ENCODE measurements around the gene PACRG. TPM values are rescaled to one million over a fixed set of nuclear protein-coding genes. Genes with fewer than 3 reads are reported as not detected.
"Not testable (repeated sequence)": the region's sequence is repeated elsewhere in the genome, so short reads cannot be mapped to it uniquely, and the experiment has no call there.

Gene PACRG
- not detected in 2 replicates for total RNA-seq (2022)
- Bru-seq, nascent RNA: percentile 5 among the genes with signal in this experiment
- BruChase-seq, experiment 1, labeled RNA remaining after a 2-hour chase: percentile 7 among the genes with signal in this experiment
- BruChase-seq, experiment 2, labeled RNA remaining after a 6-hour chase: percentile 2 among the genes with signal in this experiment
- long read RNA-seq: 0 reads

GRCh38 chr6:162727322-162728182 is at the start of gene PACRG, which contains the start of gene PRKN:
TSS of gene PACRG (plus strand) at chr6:162727974.
TSS of gene PRKN (minus strand) at chr6:162727766.
- BruUV-seq (replicated peaks): no TSS peak
- CTCF ChIA-PET: no interaction called here

DNA sequence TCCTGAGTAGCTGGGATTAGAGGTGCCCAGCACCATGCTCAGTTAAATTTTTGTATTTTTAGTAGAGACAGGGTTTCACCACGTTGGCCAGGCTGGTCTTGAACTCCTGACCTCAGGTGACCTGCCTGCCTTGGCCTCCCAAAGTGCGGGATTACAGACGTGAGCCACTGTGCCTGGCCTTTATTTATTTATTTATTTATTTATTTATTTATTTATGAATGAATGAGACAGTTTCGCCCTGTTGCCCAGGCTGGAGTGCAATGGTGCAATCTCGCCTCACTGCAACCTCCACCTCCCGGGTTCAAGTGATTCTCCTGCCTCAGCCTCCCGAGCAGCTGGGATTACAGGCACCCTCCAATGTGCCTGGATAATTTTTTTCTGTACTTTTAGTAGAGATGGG is 48.9 kb upstream of the PACRG start:
- H3K4me3 Mint-ChIP-seq (ENCODE audit: unreplicated experiment); H3K27me3 Mint-ChIP-seq (ENCODE audit: insufficient read depth, unreplicated experiment); H3K36me3 ChIP-seq (ENCODE audit: control insufficient read depth, insufficient read depth, low read length); H3K36me3 Mint-ChIP-seq (ENCODE audit: insufficient read depth, unreplicated experiment); H3K4me3 ChIP-seq (ENCODE audit: low read depth, low read length); H3K9me3 ChIP-seq; H3K4me1 Mint-ChIP-seq (ENCODE audit: low read depth, unreplicated experiment); H3K27ac Mint-ChIP-seq (ENCODE audit: unreplicated experiment); H3K27me3 ChIP-seq (replicated peaks; ENCODE audit: control insufficient read depth, insufficient read depth, low read length); CTCF ChIA-PET; POLR2A ChIA-PET; H3K4me1 ChIP-seq; BruUV-seq (replicated peaks); DNase-seq; intact Hi-C loops (cut with micrococcal nuclease; ENCODE audit: unreplicated experiment): not testable (repeated sequence)
- peaks cover 11% of the 10 kb centered on the region for H3K9me3 Mint-ChIP-seq (ENCODE audit: unreplicated experiment)

More at GRCh38 chr6:162727322-162728182, at the start of gene PACRG, which contains the start of gene PRKN:
- no peaks in the 10 kb centered on the region for H3K4me1 ChIP-seq
- no peaks in the 10 kb centered on the region for H3K9me3 Mint-ChIP-seq (ENCODE audit: unreplicated experiment)
- H3K4me1 Mint-ChIP-seq (ENCODE audit: low read depth, unreplicated experiment): no peaks in the 10 kb centered on the region
- no peaks in the 10 kb centered on the region for H3K27me3 Mint-ChIP-seq (ENCODE audit: insufficient read depth, unreplicated experiment)
- peak within 1 kb of the TSS; percentile 94 for H3K4me3 ChIP-seq (ENCODE audit: low read depth, low read length)
- peak; percentile 98 to 99 for DNase-seq
- H3K27me3 ChIP-seq (replicated peaks; ENCODE audit: control insufficient read depth, insufficient read depth, low read length): no peaks in the 10 kb centered on the region
- H3K36me3 Mint-ChIP-seq (ENCODE audit: insufficient read depth, unreplicated experiment): no peaks in the 10 kb centered on the region
- POLR2A ChIA-PET: interaction anchor here (0.5 to 0.9 kb wide), 2 partner anchors 17 to 1699 kb away, joined by 3 read pairs; no protein-coding TSS in a partner anchor
- intact Hi-C loops (cut with micrococcal nuclease; ENCODE audit: unreplicated experiment): loop anchor here (1.0 kb wide), 1 partner anchor 46 kb away; no protein-coding TSS in a partner anchor
- TF ChIP-seq, protein P1, sequence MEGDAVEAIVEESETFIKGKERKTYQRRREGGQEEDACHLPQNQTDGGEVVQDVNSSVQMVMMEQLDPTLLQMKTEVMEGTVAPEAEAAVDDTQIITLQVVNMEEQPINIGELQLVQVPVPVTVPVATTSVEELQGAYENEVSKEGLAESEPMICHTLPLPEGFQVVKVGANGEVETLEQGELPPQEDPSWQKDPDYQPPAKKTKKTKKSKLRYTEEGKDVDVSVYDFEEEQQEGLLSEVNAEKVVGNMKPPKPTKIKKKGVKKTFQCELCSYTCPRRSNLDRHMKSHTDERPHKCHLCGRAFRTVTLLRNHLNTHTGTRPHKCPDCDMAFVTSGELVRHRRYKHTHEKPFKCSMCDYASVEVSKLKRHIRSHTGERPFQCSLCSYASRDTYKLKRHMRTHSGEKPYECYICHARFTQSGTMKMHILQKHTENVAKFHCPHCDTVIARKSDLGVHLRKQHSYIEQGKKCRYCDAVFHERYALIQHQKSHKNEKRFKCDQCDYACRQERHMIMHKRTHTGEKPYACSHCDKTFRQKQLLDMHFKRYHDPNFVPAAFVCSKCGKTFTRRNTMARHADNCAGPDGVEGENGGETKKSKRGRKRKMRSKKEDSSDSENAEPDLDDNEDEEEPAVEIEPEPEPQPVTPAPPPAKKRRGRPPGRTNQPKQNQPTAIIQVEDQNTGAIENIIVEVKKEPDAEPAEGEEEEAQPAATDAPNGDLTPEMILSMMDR (IDR thresholded peaks at IDR 0.05; ENCODE audit: insufficient read depth in 1 of 2, low read depth in 1 of 2, low read length in 1 of 2, severe bottlenecking in 1 of 2, unreplicated experiment in 1 of 2): no peak
- peak within 1 kb of the TSS; percentile 88 for H3K4me3 Mint-ChIP-seq (ENCODE audit: unreplicated experiment)
- H3K27ac Mint-ChIP-seq (ENCODE audit: unreplicated experiment): peak within 1 kb of the TSS; percentile 89
- no peaks in the 10 kb centered on the region for H3K36me3 ChIP-seq (ENCODE audit: control insufficient read depth, insufficient read depth, low read length)
- no peaks in the 10 kb centered on the region for H3K9me3 ChIP-seq

DNA sequence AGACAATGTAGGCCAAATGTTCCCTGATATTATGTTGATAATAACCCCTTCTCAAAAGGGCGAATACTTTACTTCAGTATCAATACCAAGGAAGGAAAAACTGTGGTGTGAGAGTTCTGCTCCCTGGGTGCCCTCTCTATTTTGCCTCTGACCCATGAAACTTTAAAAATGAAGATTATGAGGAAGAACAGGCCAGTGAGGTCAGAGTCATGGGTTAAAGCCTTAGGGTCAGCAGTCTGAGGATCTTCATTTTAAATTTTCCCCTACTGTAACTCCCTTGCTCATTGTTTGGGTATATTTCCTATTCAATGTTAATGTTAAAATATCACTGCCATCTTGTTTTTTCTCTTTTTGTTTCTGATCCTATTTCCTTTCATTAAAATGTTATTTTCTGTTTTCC is 48.1 kb upstream of the PACRG start:
- TF ChIP-seq, protein P1 (IDR thresholded peaks at IDR 0.05; ENCODE audit: insufficient read depth in 1 of 2, low read depth in 1 of 2, low read length in 1 of 2, severe bottlenecking in 1 of 2, unreplicated experiment in 1 of 2): no peak
- Histone ChIP-seq H3K4me3 (ENCODE audit: low read depth, low read length) (no peak overlapping the region), H3K9me3 (no peaks in the 10 kb centered on the region), H3K27me3 (replicated peaks; ENCODE audit: control insufficient read depth, insufficient read depth, low read length) (no peaks in the 10 kb centered on the region), H3K4me1 (peaks cover 9% of the 10 kb centered on the region), H3K36me3 (ENCODE audit: control insufficient read depth, insufficient read depth, low read length) (no peaks in the 10 kb centered on the region)
- intact Hi-C loops (cut with micrococcal nuclease; ENCODE audit: unreplicated experiment): no loop called here
- no peaks in the 10 kb centered on the region for H3K27me3 Mint-ChIP-seq (ENCODE audit: insufficient read depth, unreplicated experiment)
- no peak for DNase-seq
- H3K4me3 Mint-ChIP-seq (ENCODE audit: unreplicated experiment): no peak overlapping the region
- peaks cover 4% of the 10 kb centered on the region for H3K9me3 Mint-ChIP-seq (ENCODE audit: unreplicated experiment)
- ChIA-PET CTCF (no interaction called here), POLR2A (no interaction called here)
- no peaks in the 10 kb centered on the region for H3K36me3 Mint-ChIP-seq (ENCODE audit: insufficient read depth, unreplicated experiment)
- no peaks in the 10 kb centered on the region for H3K4me1 Mint-ChIP-seq (ENCODE audit: low read depth, unreplicated experiment)
- no peak overlapping the region for H3K27ac Mint-ChIP-seq (ENCODE audit: unreplicated experiment)
- no TSS peak for BruUV-seq (replicated peaks)

Measured in Caco-2 (cell line).